Spinal cord (tissue), 10 donors: ENCODE data around the gene ALDH9A1. TPM values are rescaled to one million over a fixed set of nuclear protein-coding genes. Genes with fewer than 3 reads are reported as not detected.

ENCODE experiments used
- DNase-seq, 6 donors: peaks; one replicate each; pipeline versions ENCODE4 v3.0.0 to v3.0.0-alpha.2; 2013 to 2015; ENCODE audit warnings: low spot score in 6 of 6, low read depth in 4 of 6
- H3K27ac ChIP-seq: one replicate; pipeline ENCODE4 v1.5.1; 2013; ENCODE audit warnings: low read depth, low read length, control low read depth
- H3K27me3 ChIP-seq: one replicate; pipeline ENCODE4 v1.6.1; 2013; ENCODE audit warnings: low read length; ENCODE audit not compliant: control insufficient read depth, insufficient read depth
- H3K36me3 ChIP-seq: one replicate; pipeline ENCODE4 v1.6.1; 2013; ENCODE audit warnings: low read length; ENCODE audit not compliant: control insufficient read depth, insufficient read depth
- H3K4me1 ChIP-seq: one replicate; pipeline ENCODE4 v1.6.1; 2013; ENCODE audit warnings: low read length; ENCODE audit not compliant: control insufficient read depth, insufficient read depth
- H3K4me3 ChIP-seq: one replicate; pipeline ENCODE4 v1.5.1; 2013; ENCODE audit warnings: low read depth, low read length, control low read depth
- H3K9me3 ChIP-seq: one replicate; pipeline ENCODE4 v1.6.1; 2013; ENCODE audit warnings: low read length; ENCODE audit not compliant: control insufficient read depth, insufficient read depth
- WGBS: methylation state at CpG from one replicate; pipeline ENCODE4 v1.1.5; 2013; ENCODE audit warnings: missing lambda C conversion rate; ENCODE audit not compliant: insufficient coverage; 5-methylcytosine and 5-hydroxymethylcytosine counted together
- polyA plus RNA-seq, 2 donors: library from polyadenylated mRNA; unstranded; fragments of 120-200 nt; gene quantifications; one replicate each; pipeline ENCODE4 v1.2.1, GENCODE V29; 2013; ENCODE audit not compliant: insufficient read length in 2 of 2
- total RNA-seq, 2 donors: library from RNA; depleted of rRNA in 1 of 2; stranded (reverse); fragments of 120-200 nt in 1 of 2; fragments of >200 nt in 1 of 2; gene quantifications; one replicate each; pipeline versions ENCODE4 v1.2.3 to v1.2.4, GENCODE V29; 2013 to 2014
- donor health status: healthy.

ALDH9A1 gene
- total and polyA plus RNA-seq, 4 donors: 88.5 to 123 (median 90.2) TPM

DNA sequence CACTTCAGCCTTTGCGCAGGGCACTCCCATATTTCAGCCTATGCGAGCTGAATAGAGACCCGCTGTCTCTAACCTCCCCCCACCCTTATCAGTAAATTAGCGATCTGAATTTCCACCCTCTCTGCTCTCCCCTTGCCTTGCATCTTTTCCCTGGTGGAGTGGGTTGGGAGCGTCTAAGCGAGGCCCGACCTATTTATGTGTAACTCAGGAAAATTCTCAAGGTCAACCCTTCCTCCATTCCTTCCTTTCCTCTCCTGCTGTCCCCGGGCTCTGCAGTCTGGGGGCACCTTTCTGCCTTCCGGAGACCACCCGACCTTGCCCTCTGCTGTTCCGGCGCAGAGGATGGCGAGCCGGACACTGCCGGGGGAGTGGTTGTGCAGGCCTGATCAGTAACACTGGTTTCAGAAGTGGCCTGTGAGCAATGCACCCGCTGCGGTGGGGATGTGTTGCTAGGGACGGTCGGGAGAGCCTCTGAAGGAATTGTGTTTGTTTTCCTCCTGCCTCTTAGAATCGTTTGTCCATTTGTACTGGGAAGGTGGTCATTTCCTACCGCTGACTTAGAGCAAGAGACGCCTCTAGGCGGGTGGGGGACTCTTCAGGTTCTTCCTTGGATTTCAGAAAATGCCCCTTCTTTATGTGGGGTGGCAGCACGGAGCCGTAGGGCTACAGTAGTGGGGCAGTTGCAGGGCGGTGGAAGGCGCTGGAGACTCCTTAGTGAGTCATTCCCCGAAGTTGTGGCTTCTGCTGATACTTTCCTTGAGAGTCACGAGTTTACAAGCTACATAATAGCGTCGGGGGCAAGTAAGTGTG is 66.8 kb downstream of the ALDH9A1 start:
- Histone ChIP-seq H3K4me3 (peak overlapping the region; percentile 88), H3K4me1 (peaks cover 16% of the 10 kb centered on the region), H3K36me3 (no peaks in the 10 kb centered on the region), H3K27ac (peak overlapping the region; percentile 93), H3K27me3 (no peaks in the 10 kb centered on the region), H3K9me3 (no peaks in the 10 kb centered on the region)
- WGBS: under 1% methylated on average over 26 of the region's 31 CpGs
- peak; percentile 13 to 75 (median 44) for DNase-seq

DNA sequence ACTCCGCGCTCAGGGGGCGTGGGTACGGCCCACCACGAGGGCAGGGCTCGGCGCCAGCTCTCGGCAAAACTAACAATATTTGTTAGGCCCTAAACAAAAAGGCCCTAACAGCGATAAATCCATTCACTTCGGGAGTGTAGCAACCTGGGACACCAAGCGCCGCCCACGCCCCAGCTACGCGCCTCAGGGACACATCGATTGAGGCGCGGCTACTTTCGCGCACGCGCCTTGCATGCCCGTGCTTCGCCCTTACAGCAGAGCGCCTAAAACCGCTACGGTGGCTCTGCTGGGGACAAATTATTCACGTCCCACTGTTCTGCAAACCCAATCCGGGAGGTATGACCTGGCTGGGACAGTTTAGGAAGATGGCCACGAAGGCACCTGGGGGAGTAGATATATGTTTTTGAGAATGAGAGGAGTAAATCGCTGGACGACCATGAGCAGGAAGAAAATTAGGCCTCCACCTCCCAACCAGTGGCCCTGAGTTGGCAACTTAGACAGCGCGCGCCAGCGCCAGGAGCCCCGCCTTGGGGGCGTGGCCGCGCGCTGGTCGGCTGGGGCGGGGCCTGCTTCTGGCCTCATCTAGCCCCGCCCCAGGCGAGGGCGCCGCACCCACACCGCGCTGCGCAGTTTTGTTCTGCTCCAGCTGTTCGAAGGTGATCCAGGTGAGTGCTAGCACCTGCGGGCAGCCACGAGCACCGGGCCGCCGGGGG is 67.6 kb downstream of the ALDH9A1 start, which contains the start of gene MGST3:
MGST3 (plus strand) TSS at position 606 of the 713 bp plus-strand sequence. CDS start 18,614 bp downstream, outside the sequence.
- 0% methylated on average over 53 of the region's 56 CpGs for WGBS
- H3K27ac ChIP-seq: peak within 1 kb of the TSS; percentile 93

DNA sequence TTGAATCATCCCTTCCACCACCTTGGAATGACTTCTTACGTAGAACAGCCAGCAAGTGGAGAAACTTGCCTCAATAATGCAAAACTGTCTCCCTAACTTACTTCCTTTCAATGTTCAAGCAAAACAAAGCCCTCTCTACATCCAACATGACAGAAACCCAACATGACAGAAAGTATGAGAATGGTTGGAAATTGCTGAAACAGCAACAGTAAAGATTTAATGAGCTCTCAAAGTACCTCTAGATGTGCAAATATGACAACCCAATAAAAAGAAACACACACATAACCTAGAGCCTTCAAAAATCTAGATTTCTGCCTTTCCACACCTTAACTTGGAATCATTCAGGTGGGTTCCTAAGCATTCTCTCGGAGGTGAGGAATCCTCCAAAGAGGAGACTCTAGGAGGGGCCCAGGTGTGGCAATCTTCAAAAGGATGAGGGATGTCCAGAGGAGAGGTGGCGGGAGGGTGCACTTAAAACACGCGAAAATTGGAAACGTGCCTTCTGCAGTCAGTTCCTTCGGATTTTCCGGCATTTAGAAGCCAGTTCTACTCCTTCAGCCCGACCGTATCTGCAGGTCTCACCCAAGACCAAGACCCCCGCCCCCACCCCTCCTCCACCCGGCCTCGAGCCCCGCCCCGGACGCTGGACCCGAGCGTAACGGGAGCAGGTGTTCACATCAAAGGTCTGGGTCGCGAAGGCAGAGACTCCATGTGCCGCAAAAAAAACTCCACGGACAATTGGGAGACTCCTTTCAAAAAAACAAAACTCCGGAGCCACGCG is 68.3 kb downstream of the ALDH9A1 start:
- DNase-seq: peak in 1 of 6 donors; percentile 4
- no peaks in the 10 kb centered on the region for H3K36me3 ChIP-seq
- H3K27ac ChIP-seq: peak overlapping the region; percentile 93
- WGBS: 3% methylated on average over 16 of the region's 26 CpGs
- H3K4me3 ChIP-seq: peak overlapping the region; percentile 88
- no peaks in the 10 kb centered on the region for H3K9me3 ChIP-seq
- no peaks in the 10 kb centered on the region for H3K27me3 ChIP-seq
- peaks cover 16% of the 10 kb centered on the region for H3K4me1 ChIP-seq

More for the DNA sequence above, 67.6 kb downstream of the ALDH9A1 start, which contains the start of gene MGST3:
- Histone ChIP-seq H3K9me3 (no peaks in the 10 kb centered on the region), H3K4me1 (peaks cover 16% of the 10 kb centered on the region), H3K27me3 (no peaks in the 10 kb centered on the region), H3K36me3 (no peaks in the 10 kb centered on the region), H3K4me3 (peak within 1 kb of the TSS; percentile 88)
- peak; percentile 84 to 99 (median 98) for DNase-seq

DNA sequence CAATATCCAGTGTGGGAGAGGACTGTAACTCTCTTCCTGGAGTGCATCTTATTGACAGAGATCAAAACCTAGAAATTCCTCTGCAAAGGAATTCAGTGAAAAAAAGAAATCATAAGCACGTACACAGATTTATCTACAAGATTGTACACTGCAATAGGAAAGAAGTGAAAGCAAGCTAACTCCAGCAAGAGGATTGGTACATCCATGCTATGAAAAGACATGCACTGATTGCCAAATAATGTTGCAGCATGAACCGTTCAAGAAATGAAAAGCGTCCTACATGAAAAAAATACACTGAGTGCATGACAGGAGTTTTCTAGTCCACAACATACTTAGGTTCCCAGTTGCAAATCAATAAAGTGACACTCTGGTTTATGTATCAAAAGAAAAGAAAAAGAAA is 69.2 kb downstream of the ALDH9A1 start:
- no peaks in the 10 kb centered on the region for H3K9me3 ChIP-seq
- no peak for DNase-seq
- H3K36me3 ChIP-seq: no peaks in the 10 kb centered on the region
- no peak overlapping the region for H3K27ac ChIP-seq
- peaks cover 13% of the 10 kb centered on the region for H3K4me1 ChIP-seq
- H3K4me3 ChIP-seq: no peak overlapping the region
- H3K27me3 ChIP-seq: no peaks in the 10 kb centered on the region
- WGBS: no CpG with 5 or more reads among the region's 3 CpGs

DNA sequence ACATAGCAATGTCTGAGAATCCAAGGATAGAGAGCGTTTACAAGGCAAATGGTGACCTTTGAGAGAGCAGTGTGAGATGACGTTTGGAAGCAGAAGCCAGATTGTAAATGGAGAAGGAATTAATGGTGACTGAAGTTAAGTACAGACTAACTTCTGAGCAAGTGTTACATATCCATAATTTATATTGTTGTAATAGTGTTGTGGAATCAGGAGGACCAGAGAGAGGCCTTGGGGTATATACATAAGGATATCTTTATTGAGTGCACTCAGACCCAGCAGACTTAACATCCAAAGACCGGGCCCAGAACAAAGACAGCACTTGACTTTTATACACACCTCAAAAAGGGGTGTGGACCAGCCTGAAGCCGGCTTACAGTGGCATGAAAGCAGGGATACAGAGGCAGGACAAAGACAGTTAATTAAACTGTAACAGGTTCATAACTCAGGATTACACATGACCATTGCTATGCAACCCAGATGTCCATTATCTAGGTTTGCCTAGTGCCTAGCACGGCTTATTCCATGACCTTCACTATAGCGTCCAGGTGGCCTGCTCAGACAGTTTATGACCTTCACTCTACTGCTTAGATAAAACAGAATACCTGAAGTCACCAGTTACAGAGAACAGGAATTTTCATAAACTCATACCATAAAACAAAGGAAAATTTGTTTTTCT is 70.1 kb downstream of the ALDH9A1 start:
- no peaks in the 10 kb centered on the region for H3K27me3 ChIP-seq
- H3K4me1 ChIP-seq: peaks cover 13% of the 10 kb centered on the region
- 81% methylated on average over 5 of the region's 6 CpGs for WGBS
- no peak for DNase-seq
- H3K9me3 ChIP-seq: no peaks in the 10 kb centered on the region
- no peak overlapping the region for H3K4me3 ChIP-seq
- no peaks in the 10 kb centered on the region for H3K36me3 ChIP-seq
- H3K27ac ChIP-seq: no peak overlapping the region

DNA sequence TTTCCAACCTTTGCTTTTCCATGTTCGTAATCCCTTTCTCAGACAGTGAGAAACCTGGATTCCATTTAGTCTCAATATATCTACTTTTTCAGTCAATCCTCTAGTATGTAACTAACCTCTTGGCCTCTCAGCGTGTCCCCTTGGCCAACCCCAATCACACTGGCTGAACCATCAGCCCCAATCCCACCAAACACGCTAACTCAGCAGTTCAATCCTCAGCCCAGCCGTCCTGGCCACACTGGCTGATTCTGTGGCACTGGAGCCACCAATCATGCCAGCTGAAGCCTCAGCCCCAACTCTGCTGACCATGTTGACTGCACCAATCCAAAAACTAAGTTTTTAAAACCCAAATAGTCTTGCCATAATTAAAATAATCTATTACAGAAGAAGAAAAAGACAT is 73.9 kb downstream of the ALDH9A1 start:
- Histone ChIP-seq H3K27ac (no peak overlapping the region), H3K4me1 (no peaks in the 10 kb centered on the region), H3K36me3 (no peaks in the 10 kb centered on the region), H3K9me3 (no peaks in the 10 kb centered on the region), H3K27me3 (no peaks in the 10 kb centered on the region), H3K4me3 (no peak overlapping the region)
- WGBS: 85% methylated on average over 4 of the region's 4 CpGs
- DNase-seq: no peak

DNA sequence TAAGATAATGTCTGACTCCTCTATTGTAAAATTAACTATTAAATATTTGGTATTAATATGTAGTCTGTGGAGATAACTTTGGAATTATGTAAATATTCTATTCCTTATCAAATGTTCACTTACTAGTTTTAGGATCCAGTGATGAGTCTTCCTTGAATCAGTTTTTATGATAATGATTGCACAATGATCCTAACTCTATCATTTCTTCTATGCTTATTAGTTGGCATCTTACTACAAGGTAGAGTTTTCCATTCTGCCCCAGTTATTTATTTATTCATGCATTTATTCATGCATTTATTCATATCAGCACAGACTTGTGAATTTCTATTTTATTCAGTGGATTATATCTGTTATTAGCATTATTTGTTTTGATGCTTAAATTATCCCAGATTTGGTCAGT is 74.7 kb downstream of the ALDH9A1 start:
- H3K4me3 ChIP-seq: no peak overlapping the region
- H3K4me1 ChIP-seq: no peaks in the 10 kb centered on the region
- no peaks in the 10 kb centered on the region for H3K9me3 ChIP-seq
- H3K27me3 ChIP-seq: no peaks in the 10 kb centered on the region
- no peaks in the 10 kb centered on the region for H3K36me3 ChIP-seq
- DNase-seq: no peak
- no peak overlapping the region for H3K27ac ChIP-seq

DNA sequence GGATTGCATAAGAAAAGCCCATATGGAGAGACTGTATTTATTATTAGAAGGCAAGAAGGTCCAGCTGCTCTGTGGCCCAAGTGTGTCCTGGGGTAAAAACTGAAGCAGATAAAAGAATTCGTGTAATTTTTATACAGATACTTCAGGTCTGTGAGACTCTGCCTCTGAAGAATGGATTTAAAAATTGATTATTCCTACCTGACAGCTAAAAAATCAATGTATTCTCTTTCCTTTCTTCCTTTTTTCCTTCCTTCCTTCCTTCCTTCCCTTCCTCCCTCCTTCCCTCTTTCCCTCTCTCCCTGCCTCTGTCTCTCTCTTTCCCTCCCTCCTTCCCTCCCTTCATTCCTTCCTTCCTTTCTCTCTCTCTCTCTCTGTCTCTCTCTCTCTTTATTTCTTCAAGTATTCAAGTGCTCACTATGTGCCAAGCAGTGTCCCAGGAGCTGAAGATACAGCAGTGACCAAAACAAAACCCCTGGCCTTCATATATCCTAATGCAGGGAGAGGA is 78.7 kb downstream of the ALDH9A1 start:
- no peak overlapping the region for H3K27ac ChIP-seq
- H3K4me1 ChIP-seq: no peaks in the 10 kb centered on the region
- H3K36me3 ChIP-seq: no peaks in the 10 kb centered on the region
- no peaks in the 10 kb centered on the region for H3K9me3 ChIP-seq
- no peak for DNase-seq
- no peaks in the 10 kb centered on the region for H3K27me3 ChIP-seq
- WGBS: no CpG with 5 or more reads among the region's 1 CpG
- H3K4me3 ChIP-seq: no peak overlapping the region

DNA sequence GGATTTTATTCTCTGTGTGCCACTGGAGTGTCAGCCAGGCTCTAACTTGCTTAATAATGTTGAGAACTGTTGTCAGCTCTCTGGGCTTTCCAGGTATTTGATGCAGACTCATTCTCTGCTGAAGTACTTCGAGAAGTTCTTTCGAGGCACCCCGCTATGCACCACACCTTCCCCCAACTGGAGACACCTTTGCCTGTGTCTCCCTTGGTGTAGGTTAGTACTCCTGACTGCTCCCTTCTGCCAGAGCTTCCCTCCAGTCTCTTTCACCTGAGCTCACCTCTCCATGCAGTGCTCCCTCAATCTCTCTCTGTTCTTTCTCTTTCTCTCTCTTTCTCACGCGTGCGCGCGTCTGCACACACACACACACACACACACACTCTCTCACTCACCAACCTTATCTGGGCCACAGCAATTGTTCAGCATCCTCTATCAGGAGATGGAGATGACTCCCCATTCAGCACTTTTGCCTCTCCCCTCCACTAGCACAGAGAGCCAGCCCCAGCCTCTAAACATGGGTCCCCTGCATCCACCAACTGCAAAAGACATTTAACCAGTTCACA is 81.3 kb downstream of the ALDH9A1 start:
- no peak for DNase-seq
- no peaks in the 10 kb centered on the region for H3K4me1 ChIP-seq
- no peaks in the 10 kb centered on the region for H3K9me3 ChIP-seq
- H3K4me3 ChIP-seq: no peak overlapping the region
- no peaks in the 10 kb centered on the region for H3K36me3 ChIP-seq
- no peaks in the 10 kb centered on the region for H3K27me3 ChIP-seq
- WGBS: 91% methylated on average over 8 of the region's 8 CpGs
- H3K27ac ChIP-seq: no peak overlapping the region
